ENCODE measurements around the gene FERMT3.

Gene FERMT3

DNA sequence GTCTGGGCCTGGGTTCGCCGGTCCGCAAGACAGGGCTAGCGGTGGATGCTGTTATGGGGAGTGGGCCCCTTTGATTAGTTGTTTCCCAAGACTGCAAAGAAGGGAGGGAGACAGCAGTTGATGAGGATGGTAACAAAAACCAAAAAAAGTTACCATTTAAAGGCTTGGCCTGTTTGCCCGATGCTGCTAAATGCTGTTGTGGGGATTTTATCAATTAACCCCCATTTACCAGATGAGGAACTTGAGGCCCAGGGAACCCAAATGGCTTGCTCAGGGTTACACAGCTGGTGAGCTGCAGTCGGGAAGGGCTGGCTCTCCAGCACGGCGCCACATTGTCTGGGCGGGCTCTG lies 16.1 kb downstream of the FERMT3 start:
- DNase-seq: no peak

- peak; percentile 8 for DNase-seq
Observed at GRCh38 chr11:64223001-64223651, 16.6 kb downstream of the FERMT3 start.

- DNase-seq: no peak
Observed at GRCh38 chr11:64224151-64224890, 17.8 kb downstream of the FERMT3 start.

GRCh38 chr11:64224891-64225607 lies 18.5 kb downstream of the FERMT3 start:
- no peak for DNase-seq

- DNase-seq: peak; percentile 95
Observed at GRCh38 chr11:64225608-64226506, 19.3 kb downstream of the FERMT3 start, which contains the start of the genes NUDT22 and TRPT1. NUDT22 (plus strand) TSS chr11:64226274; CDS start chr11:64226653, 379 bp downstream. TRPT1 (minus strand) TSS chr11:64226186; CDS start chr11:64225860, 326 bp downstream.

DNA sequence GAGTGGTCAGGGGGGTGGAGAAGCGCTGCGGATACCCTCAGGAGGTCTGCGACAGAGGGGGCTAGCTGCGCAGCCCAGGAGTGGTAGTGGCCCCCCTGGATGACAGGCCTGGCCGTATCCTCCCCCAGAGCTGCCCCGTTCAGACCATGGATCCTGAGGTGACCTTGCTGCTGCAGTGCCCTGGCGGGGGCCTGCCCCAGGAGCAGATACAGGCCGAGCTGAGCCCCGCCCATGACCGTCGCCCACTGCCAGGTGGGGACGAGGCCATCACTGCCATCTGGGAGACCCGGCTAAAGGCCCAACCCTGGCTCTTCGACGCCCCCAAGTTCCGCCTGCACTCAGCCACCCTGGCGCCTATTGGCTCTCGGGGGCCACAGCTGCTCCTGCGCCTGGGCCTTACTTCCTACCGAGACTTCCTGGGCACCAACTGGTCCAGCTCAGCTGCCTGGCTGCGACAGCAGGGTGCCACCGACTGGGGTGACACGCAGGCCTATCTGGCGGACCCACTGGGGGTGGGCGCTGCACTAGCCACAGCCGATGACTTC lies 20.1 kb downstream of the FERMT3 start:
- no peak for DNase-seq

GRCh38 chr11:64227405-64227956 lies 21.0 kb downstream of the FERMT3 start:
- DNase-seq: no peak

DNA sequence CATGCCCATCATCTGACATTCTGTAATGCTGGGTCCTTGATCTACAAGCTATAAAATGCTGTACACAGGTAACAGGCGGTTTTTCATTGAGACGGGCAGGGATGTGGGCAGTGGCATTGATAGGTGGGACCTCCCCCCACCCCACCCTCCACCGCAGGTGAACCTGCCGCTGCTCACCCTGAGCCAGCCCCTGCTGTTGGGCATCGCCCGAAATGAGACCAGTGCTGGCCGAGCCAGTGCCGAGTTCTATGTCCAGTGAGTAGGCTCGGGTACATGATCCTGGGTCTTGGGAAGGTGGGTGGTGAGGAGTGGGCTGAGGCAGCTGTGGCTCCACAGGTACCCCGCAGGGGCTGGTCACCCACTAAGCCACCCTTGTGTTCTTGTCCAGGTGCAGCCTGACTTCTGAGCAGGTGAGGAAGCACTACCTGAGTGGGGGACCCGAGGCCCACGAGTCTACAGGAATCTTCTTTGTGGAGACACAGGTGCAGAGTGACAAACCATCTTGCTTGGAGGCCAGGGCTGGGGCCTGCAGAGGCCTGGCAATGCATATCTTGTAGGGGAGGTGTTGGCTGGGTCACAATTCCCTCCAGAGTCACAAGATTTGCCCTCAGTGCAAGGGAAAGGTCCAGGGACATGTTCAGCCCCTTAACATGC lies 22.7 kb downstream of the FERMT3 start:
- DNase-seq: no peak

- DNase-seq: no peak
Observed at GRCh38 chr11:64229744-64230170, 23.2 kb downstream of the FERMT3 start.

GRCh38 chr11:64230171-64230984 lies 23.9 kb downstream of the FERMT3 start, which contains the start of gene DNAJC4:
DNAJC4 (plus strand) TSS chr11:64230548; CDS start chr11:64230855, 307 bp downstream.
- peak; percentile 96 for DNase-seq

- no peak for DNase-seq
Observed at GRCh38 chr11:64230985-64231365, 24.5 kb downstream of the FERMT3 start.

DNA sequence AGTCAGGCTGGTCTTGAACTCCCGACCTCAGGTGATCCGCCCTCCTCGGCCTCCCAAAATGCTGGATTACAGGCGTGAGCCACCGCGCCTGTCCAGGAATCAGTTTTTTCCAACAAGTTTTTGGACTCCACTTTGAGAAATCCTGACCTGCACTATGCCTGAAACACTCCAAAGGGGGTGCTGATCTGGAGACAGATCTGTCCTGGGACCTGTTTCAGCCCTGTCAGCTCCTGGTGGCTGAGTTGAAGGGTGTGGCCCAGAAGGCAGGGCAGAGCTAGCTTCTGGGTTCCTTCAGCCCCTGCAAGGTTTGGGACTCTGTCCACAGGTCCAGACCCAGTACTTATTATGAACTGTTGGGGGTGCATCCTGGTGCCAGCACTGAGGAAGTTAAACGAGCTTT lies 25.0 kb downstream of the FERMT3 start:
- no peak for DNase-seq

DNA sequence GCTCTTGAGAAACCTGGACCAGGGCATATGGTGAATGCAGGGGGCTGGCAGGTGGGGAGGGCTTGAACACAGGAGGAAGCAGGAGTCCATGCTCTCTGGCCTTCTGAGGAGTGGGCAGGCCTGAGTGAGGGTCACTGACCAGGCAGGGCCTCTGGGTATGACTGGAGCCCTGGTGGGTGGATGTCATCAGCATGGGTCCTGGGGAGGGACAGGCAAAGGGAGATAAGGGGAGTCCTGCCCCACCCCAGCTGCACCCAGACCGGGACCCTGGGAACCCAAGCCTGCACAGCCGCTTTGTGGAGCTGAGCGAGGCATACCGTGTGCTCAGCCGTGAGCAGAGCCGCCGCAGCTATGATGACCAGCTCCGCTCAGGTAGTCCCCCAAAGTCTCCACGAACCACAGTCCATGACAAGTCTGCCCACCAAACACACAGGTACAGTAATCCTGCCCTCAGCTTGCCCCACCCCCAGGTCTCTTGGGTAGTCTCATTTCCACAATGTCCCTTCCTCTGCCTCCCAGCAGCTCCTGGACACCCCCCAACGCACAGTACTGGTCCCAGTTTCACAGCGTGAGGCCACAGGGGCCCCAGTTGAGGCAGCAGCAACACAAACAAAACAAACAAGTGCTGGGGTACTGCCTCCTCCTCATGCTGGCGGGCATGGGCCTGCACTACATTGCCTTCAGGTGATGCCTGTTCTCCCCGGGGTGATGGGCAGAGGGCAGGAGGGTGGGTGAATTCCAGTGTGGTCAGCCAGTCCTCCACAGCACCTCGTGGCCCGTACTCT lies 25.9 kb downstream of the FERMT3 start:
- DNase-seq: no peak

DNA sequence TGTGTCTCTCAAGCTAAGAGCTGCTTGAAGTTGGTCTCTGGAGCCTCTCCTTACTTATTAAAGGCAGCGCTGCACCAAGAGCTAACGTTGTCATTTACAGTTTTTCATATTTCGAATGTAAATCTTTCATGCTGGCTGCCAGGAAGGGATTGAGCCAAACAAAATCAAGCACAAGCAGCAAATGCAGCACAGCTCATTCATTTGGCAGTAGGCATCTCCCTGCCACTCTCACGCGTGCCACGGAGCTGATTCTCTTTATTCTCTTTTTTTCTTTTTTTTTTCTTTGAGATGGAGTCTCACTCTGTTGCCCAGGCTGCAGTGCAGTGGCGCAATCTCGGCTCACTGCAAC lies 26.4 kb downstream of the FERMT3 start:
- no peak for DNase-seq

DNA sequence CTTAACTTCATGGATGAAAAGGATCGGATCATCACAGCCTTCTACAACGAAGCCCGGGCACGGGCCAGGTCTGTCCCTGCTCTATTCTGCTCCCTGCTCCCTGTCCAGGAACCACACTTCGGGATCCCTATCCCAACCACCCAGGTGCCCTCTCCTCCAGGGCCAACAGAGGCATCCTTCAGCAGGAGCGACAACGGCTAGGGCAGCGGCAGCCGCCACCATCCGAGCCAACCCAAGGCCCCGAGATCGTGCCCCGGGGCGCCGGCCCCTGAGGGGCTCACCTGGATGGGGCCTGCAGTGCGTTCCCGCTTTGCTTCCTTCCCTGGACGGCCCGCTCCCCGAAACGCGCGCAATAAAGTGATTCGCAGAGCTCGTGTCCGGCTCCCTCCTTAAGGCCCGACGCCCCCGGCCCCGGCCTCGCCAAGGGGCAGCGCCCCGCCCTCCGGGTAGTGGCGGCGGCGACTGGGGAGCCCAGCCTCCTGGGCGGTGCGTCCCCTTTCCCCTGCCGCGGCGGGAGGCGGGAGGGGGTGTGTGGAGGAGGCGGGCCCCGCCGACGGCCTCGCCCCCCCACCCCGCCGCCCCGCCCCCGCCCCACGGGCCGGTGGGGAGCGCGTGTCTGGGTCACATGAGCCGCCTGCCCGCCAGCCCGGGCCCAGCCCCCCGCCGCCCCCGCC lies 27.5 kb downstream of the FERMT3 start, which contains the start of gene VEGFB:
Gene VEGFB (plus strand): TSS at position 672 of the 674 bp plus-strand sequence. CDS start 250 bp downstream, outside the sequence.
- peak; percentile 65 for DNase-seq

GRCh38 chr11:64234647-64235379 lies 28.3 kb downstream of the FERMT3 start:
- DNase-seq: peak; percentile 52

GRCh38 chr11:64235437-64236161 lies 29.1 kb downstream of the FERMT3 start:
- DNase-seq: no peak

Data from retina (tissue), 1 donor.